Right kidney (tissue), 1 donor: ENCODE measurements around the gene ADD3.
A peak's percentile ranks its signal among the peaks of the same experiment; 100 is the strongest.

Experiments
- DNase-seq: peaks from one replicate; pipeline ENCODE4 v3.0.0-alpha.2; 2016

Gene ADD3

DNA sequence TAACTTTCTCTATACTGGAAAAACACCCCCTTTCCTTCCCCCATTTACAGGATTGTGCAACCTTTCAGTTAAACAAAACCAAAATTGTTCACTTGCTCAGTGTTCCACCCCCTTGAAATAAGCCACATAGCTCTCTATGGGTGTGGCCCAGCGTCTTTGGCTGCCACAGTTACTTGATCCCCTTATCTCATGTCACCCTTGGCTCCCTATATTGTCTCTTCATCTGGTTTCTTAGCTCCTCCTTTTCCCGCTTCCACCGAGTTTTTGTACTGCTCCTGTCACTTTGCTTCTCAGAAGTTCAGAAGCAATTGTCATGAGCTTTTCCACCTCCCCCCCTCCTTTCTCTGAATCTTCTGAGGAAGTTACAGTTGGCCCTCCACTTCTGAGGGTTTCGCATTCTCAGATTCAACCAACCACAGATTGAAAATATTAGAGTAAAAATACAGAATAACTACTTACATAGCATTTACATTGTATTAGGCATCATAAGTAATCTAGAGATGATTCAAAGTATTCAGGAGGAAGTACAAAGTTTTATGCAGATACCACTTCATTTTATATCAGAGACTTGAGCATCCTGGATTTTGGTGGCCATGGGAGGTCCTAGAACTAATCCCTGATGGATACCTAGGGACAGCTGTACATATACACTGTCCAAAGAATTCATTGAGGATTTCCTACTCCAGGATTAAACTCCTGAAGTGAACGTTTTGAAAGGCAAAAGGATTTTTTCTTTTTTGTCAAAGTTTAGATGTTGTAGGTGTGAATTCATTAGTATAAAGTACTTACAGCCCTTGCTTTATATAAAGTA lies 60.4 kb downstream of the ADD3 start:
- DNase-seq, result no peak

DNA sequence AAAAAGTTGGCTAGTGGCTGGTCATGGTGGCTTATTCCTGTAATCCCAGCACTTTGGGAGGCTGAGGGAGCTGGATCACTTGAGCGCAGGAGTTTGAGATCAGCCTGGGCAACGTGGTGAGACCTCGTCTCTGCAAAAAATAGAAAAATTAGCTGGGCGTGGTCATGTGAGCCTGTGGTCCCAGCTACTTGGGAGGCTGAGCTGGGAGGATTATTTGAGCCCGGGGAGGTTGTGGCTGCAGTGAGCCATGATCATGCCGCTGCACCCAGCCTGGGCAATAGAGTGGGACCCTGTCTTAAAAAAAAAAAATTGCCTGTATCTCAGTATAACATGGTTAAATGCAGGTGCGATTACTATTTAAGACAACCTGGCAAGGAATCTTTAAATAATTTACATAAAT lies 61.0 kb downstream of the ADD3 start:
- no peak for DNase-seq

DNA sequence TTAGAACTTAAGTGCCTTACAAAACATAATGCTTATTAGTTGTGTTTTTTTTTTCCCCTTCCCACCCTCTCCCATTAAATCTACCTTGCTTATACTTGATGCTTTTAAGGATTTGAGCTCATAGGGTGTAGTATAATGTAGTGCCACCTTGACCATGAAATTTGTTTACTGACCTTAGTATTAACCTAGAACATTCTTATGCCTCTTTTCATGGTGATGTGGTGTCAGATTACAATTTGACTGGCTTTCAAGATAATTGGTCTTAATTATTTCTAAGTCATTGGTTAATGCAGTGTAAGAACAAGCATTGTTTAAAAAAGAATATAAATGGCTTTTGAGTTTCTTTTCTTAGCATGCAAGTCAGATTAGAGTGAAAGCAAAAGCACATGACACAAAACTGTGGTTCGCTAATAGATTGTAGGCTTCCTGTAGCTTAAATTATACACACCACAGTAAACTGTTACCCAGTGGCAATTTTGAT lies 61.8 kb downstream of the ADD3 start:
- no peak for DNase-seq

DNA sequence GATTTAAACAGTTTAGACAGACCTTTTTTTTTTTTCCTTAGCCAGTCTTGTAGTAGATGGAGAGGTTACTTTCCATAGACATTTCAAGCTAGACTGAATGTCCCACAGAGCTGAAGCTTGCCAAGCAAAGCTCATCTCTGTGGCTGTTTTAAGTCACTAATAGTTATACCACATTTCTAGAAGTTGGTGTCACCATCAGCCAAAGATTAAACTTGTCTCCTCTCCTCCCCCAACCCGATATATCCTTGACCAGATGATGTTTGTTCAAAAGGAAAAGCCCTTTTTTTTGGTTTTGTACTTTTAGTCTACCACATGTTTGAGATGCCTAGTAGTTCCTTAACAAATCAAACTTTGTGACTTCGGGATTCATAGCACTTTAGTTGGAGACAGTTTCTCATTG lies 66.1 kb downstream of the ADD3 start:
- no peak for DNase-seq

DNA sequence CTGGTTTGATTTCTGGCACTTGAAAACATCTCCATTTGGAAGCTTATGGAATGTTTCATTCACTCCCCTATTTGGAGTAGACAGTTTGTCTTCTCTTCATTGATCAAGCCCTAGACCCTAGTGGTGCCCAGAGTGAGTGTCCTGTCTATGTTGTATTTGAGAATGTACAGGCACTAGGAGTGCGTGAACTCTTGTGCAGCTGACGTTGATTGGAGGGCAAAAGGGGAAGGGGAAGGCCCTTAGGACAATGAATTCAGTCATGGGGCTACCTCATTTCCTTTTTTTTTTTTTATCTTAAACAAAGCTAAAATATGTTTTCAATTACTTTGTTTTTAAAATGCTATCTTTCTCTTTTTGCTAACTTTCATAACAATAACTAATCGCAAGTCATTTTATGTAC lies 66.5 kb downstream of the ADD3 start:
- no peak for DNase-seq

DNA sequence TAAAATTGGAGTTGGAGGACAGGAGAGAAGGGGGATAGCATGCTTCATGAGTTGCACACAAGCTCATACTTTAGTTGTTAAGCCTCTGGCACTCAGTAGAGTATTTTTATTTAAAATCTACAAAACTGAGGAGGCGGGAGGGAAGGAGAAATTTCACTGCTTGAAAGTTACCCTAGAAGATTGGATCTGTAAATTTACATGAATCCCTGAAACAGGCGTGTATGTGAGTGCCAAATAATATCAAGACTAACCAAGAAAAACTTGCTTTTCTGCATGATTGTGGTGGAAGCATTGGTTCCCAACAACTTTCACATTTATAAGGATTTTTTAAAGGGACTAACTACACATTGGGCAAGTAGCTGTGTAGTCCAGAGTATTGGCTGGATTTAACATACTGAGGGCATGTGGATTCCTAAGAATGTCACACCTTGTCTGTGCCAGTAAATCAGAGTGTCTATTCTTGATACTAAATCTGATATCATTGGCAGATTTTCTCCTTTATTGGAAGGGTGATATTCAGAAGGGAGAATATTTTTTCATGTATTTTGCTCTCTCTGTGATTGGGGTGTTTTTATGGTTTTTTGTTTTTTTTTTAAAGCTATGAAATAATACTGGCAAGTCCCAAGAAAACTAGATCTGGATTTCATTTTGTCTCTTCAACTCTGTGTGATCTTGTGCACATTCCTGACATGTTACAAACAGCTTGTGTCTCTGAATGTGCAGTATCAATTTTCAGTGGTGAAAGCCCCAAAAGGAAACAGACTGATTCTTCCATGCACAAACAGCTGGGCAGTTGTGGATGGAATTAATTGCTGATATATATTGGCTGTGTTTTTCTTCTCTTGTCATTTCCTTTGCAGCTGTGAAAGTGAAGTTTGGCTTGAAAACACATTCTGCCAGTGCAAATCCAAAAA lies 67.2 kb downstream of the ADD3 start:
- DNase-seq, result no peak

DNA sequence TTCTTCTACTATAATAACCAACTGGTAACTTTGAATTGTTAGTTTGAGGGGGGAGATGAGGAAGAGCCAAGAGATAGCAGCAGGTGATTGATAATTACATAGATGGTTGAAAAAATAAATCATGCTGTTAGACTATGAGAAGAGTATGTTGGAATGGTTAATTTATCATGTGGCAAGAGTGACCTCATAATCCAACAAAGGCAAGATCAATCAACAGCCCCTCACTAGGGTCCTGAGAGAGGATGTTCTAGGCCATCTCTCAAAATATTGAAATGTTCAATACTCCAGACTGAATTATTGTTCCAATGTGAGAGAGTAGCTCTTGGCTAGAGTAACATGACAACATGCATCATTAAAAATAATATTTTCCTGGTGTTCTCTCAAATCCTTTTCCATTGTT lies 67.9 kb downstream of the ADD3 start:
- no peak for DNase-seq

DNA sequence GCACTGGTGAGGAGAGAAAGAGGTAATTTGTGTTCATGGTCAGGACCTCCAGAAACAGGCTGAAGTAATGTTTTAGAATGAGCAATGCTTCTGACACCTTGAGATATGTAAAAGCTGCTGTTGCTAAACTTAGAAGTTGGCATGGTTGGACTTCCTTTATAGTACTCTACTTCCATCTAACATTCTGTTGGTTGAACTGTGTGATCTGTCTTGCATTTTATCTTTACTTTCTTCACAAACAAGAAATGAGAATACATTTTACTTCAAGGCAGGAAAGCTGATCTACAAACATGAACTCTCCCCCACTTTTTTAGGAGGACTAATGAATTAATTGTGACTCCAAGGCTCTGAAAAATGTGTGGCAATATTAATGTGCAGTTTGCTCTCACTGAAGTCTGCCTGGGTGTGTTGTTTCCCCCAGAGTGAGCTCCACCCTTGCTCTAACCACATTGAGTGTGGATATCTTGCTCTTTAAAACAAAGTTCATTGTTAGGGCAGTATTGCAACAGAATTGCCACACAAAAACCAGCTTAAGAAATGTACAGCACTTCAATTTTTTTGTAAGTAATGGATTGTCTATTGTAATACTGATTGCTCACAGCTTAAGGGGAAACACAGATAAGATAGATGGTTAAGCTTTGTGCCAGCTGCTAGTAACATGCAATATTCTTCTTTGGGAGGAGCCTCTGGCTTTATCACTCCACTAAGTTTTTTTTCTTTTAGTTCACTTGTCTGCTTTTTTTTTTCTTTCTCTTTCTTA lies 69.0 kb downstream of the ADD3 start:
- DNase-seq, result peak; percentile 23

DNA sequence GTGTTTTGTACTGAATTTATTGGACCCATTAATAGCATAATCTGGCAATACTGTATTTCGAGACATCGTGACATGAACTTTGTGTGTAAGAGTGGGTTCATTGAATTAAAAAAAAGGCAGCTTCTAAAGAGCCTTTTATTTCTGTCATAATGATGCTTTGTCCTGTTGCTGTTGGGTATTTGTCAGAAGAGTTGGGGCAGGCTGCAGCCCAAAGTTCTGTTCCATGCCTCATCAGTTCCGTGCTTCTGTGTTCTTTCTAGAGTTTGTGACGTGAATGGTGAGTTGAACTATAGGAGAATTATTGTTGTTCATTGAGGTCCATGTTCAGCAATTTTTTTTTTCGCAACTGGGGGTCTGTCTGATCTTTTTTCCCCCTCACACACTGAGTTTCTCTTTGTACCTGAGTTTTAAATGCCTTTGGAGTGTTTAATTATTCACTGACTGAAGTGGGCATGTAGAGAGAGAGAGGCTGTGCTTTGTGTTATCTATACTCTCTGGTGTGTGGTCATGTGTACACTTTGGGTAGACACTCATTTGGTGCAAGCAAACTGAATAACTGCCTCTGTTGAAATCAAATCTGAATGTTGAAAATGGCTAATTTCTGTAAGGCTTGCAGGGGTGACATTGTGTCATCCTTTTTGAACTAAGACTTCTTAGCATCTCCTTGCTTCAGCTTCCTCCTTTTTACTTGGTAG lies 69.8 kb downstream of the ADD3 start:
- DNase-seq, result no peak

DNA sequence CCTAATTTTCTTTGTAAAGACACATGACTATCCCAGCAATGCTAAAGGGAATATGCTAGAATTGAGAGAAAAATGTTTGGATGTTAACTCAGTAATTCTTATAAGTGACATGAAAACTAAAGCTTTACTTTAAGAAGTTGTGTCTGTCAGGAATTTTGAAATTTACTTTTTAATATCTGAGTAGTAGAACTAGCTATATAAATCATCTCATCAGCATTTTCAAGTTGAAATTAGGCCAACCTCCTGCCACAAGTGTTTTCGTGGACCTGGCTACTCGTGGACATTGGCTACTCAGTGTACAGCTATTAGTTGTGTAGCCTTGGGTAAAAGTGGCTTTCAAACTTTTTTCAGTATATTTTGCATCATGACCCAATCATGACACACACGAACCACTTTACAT lies 70.5 kb downstream of the ADD3 start:
- DNase-seq, result no peak

DNA sequence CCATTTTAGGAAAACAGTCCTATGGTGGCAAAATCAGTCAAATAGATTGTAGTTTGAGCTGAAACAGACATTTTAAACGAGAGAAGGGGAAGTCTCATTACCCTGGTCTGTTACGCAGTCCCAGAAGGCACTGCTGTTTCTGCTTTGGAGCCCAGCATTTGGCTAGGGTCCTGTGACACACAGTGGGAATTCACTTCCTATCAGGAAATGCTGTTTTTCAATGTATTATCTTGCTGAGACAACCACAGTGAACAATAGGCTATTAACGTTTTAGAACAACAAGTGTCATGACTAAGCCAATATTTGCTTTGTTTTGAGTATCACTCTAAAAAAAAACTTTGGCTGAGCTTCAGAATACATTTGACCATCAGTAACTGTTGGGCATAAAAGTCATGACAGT lies 74.1 kb downstream of the ADD3 start:
- no peak for DNase-seq

DNA sequence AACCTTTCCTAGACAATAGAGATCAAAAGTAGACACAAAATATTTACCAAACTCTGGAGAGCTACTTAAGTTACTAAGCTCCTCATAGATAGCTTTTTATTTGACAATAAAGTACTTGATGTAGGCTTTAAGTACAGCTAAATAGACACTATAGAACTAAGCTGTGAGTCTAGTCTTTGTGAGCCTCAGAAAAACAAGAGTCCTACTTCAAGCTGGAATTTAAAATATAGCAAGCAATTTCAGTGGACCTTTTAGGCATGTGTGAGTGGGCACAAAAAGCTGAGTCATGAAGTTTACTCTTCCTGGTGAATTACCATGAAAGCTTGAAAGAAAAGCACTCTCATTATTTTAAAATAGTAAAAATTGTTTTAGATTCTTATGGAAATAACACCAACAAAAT lies 76.1 kb downstream of the ADD3 start:
- DNase-seq, result no peak

DNA sequence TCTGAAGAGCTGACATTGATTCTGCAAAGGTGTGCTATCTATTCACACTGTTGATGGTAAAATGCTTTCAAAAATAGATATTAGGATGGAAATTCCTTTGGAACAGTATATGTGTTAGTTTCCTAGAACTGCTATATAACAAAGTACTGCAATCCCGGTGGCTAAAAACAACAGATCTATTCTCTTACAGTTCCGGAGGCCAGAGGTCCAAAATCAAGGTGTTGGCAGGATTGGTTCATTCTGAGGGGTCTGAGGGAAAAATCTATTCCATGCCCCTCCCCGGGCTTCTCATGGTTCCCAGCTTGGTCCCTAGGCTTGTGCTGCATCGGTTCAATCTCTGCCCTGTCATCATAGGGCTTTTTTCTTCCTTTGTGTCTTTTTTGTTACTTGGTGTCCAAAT lies 79.9 kb downstream of the ADD3 start:
- no peak for DNase-seq

DNA sequence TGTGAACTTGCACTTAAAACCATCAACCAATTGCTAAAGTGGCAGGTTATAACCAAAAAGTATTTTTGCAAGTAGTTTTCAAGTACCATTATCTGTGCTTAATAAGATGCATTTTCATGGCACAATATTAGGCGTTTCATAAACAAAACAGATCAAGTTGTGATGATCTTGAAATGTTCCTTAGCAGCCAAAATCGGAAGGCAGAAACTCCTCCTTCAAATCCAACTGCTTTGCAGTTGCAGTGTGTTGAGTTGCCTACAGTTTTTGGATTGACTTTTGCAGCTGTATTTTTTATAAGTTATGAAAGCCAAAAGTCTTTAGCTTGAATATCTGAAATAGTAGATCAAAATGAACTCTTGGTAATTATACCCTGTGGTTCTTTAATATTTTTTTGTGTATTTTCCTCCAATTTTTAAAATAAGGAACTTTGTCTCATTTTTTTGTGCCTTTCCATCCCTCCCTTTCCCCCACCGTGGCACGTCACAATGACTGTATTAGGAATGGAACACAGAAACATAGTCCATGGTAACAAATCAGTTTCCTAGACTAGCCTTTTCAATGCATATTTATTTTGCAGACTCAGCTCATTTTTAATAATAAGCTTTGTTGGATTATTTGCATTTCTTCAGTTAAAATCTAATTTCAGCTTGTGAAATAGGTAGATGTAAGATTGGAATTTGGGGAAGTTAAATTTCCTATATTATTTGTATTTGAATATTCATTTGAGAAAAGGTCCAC lies 80.8 kb downstream of the ADD3 start:
- DNase-seq, result no peak

DNA sequence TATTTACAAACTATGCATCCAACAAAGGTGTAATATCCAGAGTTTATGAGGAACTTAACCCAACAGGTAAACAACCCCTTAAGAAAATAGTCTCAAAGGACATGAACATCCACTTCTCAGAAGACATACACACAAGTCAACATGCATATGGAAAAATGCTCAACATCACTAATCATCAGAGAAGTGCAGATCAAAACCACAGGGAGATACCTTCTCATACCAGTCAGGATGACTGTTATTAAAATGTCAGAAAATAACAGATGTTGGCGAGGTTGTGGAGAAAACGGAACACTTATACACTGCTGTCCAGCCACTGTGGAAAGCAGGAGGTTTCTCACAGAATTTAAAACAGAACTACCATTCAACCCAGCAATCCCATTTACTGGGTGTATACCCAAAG lies 84.0 kb downstream of the ADD3 start:
- no peak for DNase-seq

DNA sequence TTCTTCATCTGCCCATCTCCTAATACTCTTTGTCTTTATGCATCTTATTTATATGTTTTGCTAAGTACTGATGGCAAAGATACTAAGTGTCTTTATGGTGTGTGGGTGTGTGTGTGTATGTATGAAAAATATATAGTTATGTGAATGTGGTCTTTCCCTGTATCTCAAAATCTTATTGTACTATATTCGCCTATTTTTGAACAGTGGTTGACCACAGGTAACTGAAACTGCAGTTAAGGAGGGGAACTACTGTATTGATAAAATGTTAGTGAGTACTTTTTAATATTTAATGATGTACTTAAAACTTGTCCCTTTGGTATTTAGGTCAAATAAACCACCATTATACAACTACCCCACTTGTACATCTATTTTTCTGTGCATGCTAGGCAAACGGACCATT lies 85.9 kb downstream of the ADD3 start:
- no peak for DNase-seq

DNA sequence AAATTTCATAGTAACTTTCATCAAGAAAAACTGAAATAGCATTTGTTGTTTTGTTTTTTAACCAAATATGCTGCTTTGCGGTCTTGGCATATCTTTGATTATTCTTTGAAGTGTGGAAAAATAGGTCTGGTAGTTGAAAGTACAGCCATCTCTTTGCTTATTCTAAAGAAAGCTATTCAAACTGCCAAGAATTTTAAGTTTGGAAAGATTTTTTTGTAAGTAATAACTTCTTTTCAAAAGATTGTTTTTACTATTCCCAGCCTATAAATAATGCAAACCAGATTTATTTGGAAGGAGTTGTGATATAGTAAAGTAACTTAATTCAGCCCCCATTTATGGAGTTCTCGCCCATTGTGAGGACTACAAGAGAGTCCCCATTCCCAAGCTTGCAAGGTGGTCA lies 87.0 kb downstream of the ADD3 start:
- no peak for DNase-seq

DNA sequence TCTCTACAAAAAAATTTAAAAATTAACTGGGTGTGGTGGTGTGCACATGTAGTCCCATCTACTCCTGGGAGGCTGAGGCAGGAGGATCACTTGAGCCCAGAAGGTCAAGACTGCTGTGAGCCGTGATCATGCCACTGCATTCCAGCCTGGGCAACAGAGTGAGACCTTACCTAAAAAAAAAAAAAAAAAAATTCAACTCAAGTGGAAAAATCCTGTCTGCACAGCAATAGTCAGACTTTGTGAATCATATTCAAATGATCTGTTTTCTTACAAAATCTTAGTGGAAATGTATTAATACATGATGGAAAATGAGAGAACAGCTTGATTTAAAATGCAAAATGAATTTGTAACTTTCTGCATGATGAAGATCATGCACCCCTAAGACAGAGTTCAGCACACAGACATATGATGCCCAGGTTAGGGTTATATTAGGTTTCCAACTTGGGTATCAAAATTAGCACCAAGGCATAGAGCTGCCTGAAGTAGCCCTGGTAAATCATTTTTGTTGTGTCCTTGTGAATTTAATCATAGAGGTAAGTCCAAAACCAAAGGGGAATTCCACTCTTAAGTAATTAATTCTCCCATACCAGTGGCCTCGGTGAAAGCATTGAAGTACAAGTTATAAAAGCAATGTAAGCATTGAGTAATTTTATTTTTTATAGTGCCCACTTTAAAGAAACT lies 93.8 kb downstream of the ADD3 start:
- no peak for DNase-seq

DNA sequence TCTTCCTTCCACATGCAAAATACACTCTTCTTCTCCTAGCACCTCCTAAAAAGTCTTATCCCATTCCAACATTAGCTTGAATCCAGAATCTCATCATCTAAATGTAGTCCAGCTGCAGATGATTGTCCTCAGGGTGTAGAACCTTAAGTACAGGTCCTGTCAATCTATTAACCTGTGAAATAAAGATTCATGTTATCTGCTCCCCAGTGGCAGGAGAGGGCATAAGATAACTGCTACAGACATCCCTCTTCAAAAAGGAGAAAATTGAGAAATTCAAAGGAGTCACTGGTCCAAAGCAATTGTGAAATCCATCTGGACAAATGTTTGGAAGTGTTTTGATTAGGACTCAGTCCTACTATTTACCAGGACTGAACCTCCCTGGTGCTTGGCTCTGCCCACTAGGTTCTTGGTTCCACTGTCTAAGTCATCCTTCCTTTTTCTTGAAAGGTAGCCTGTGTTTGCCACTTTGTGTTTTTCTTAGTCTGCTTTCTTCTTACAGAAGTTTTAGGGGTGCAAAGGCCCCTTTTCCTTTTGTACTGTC lies 96.2 kb downstream of the ADD3 start:
- DNase-seq, result no peak

DNA sequence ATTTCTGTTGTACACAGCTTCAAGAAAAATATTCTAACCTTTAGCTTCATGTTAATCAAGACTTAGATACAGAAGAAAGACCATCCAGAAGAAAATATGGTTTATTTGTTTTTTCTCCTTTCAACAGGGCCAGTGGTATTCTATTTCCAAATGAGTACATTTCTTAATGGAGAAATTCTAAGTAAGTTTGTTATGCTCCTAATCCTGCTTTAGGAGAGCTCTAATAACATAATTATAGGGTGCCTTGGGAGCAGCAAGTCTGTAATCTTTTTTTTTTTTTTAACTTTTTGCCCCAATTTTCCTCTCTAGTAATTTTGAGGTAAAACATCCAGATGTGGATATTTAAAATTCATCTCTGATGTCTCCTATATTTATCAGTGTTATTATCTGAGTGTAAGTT lies 98.1 kb downstream of the ADD3 start:
- no peak for DNase-seq

DNA sequence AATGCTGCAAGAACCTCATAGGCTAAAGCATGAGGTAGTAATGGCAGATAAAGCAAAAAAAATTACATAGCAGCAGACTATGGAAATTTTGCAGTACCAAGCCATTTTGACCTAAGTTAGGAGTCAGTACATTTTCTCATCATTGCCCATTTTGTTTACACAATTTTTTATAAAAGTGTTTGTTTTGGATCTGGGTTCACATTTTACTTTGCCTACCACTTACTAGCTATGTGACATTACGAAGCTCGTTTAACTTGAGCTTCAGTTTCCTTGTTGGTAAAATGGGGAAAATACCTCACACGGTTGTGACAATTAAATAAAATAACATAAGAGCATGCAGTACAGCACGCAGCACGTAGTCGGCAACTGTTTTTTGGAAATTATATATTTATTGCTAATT lies 99.6 kb downstream of the ADD3 start:
- DNase-seq, result no peak
